Breast epithelium (tissue), 3 donors: ENCODE measurements around the gene TSPAN11.

Source experiments
- CTCF ChIP-seq, 3 donors: fragments of 450-650 bp; IDR thresholded peaks; one replicate each; pipeline ENCODE4 v1.5.1; 2016 to 2017; ENCODE audit warnings: antibody characterized with exemption in 3 of 3, mild to moderate bottlenecking in 3 of 3, moderate library complexity in 3 of 3
- POLR2A ChIP-seq: fragments of 450-650 bp; IDR thresholded peaks from one replicate; pipeline ENCODE4 v1.6.1; 2016; ENCODE audit warnings: antibody characterized with exemption, mild to moderate bottlenecking, moderate library complexity
- POLR2AphosphoS5 ChIP-seq, 3 donors: sonication (generic); formaldehyde crosslinking; IDR thresholded peaks; one replicate each; pipeline ENCODE4 v1.6.1; 2017; ENCODE audit warnings: antibody characterized with exemption in 3 of 3

- no peak for TF ChIP-seq POLR2A
- no peak for TF ChIP-seq CTCF (IDR thresholded peaks at IDR 0.05)
- no peak for TF ChIP-seq POLR2AphosphoS5 (IDR thresholded peaks at IDR 0.05)
Measured at GRCh38 chr12:30905463-30906009, 21.0 kb upstream of the TSPAN11 start.
